GM23338 (cell line): ENCODE results near the gene TRIM67.

ENCODE experiments used
- CREB1 ChIP-seq: fragments of 250-450 bp; sonication (Bioruptor Pico); IDR thresholded peaks from 2 replicates; pipeline ENCODE4 v1.5.0; 2020; ENCODE audit warnings: low read depth, mild to moderate bottlenecking, moderate library complexity
- EZH2 ChIP-seq: fragments of 200-600 bp; sonication (generic); IDR thresholded peaks from one replicate; pipeline ENCODE4 v1.8.0; 2017; ENCODE audit warnings: antibody characterized with exemption, mild to moderate bottlenecking, low read depth; ENCODE audit not compliant: unreplicated experiment
- EZH2phosphoT487 ChIP-seq: fragments of 200-600 bp; sonication (generic); IDR thresholded peaks from one replicate; pipeline ENCODE4 v1.8.1; 2018; ENCODE audit warnings: antibody characterized with exemption; ENCODE audit not compliant: unreplicated experiment
- POLR2AphosphoS5 ChIP-seq: IDR thresholded peaks from 2 replicates; pipeline ENCODE4 v1.6.1; 2016; ENCODE audit warnings: antibody characterized with exemption, low read depth
- TF ChIP-seq, protein P1 (sequence below), 2 experiments: fragments of 200-600 bp in 1 of 2; sonication (generic) in 1 of 2; conservative IDR thresholded peaks; 2 replicates each; pipeline versions ENCODE4 v1.5.1 to v1.6.1; 2016 to 2017; ENCODE audit warnings: antibody characterized with exemption in 2 of 2, low read depth in 2 of 2, mild to moderate bottlenecking in 2 of 2, moderate library complexity in 1 of 2

DNA sequence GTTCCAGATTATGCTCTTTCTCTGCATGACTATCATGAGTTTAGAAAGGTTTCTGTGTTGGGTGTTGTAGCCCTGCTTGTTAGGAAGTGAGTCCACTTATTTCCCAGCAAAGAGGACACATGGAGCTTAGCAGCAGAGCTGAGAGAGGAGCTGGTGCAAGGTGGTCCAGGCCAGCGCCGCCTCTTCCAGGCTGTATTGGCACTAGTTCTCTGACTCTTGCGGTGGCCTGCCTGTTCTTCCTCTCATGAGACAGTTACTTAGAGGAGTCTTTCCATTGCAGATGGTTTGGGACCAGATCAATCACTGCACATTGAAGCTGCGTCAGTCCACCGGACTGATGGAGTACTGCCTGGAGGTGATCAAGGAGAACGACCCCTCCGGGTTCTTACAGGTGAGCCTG is 38.0 kb downstream of the TRIM67 start:
- TF ChIP-seq, protein P1, sequence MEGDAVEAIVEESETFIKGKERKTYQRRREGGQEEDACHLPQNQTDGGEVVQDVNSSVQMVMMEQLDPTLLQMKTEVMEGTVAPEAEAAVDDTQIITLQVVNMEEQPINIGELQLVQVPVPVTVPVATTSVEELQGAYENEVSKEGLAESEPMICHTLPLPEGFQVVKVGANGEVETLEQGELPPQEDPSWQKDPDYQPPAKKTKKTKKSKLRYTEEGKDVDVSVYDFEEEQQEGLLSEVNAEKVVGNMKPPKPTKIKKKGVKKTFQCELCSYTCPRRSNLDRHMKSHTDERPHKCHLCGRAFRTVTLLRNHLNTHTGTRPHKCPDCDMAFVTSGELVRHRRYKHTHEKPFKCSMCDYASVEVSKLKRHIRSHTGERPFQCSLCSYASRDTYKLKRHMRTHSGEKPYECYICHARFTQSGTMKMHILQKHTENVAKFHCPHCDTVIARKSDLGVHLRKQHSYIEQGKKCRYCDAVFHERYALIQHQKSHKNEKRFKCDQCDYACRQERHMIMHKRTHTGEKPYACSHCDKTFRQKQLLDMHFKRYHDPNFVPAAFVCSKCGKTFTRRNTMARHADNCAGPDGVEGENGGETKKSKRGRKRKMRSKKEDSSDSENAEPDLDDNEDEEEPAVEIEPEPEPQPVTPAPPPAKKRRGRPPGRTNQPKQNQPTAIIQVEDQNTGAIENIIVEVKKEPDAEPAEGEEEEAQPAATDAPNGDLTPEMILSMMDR (conservative IDR thresholded peaks at IDR 0.05; ENCODE audit: low read depth in 2 of 2), result no peak
- TF ChIP-seq EZH2 (no peak), POLR2AphosphoS5 (no peak), EZH2phosphoT487 (no peak), CREB1 (no peak)
